Dendritic cell treated with granulocyte-macrophage colony-stimulating factor and Interleukin-4, amounts not matched to agents 40 ng/mL and 50 ng/mL, for 4 days (primary cell): ENCODE measurements around the gene FRMD1.

Source experiments
- H3K27ac Mint-ChIP-seq: one replicate; pipeline ENCODE4 v1.8.0; 2022; ENCODE audit warnings: mild to moderate bottlenecking, mixed read lengths
- H3K27me3 Mint-ChIP-seq: one replicate; pipeline ENCODE4 v1.8.0; 2022; ENCODE audit warnings: mild to moderate bottlenecking, mixed read lengths
- H3K36me3 Mint-ChIP-seq: one replicate; pipeline ENCODE4 v1.8.0; 2022; ENCODE audit warnings: low read depth, mixed read lengths
- H3K4me1 Mint-ChIP-seq: one replicate; pipeline ENCODE4 v1.8.0; 2022; ENCODE audit warnings: low read depth, mixed read lengths
- H3K4me3 Mint-ChIP-seq: one replicate; pipeline ENCODE4 v1.8.0; 2022; ENCODE audit warnings: mild to moderate bottlenecking, moderate library complexity, mixed read lengths
- H3K9me3 Mint-ChIP-seq: one replicate; pipeline ENCODE4 v1.8.0; 2022; ENCODE audit warnings: mixed read lengths
- intact Hi-C: fragments of 100-400 bp; cut with micrococcal nuclease; formaldehyde crosslinking; loops from one replicate; pipeline ENCODE4 v1.15.0; 2022

FRMD1 gene

DNA sequence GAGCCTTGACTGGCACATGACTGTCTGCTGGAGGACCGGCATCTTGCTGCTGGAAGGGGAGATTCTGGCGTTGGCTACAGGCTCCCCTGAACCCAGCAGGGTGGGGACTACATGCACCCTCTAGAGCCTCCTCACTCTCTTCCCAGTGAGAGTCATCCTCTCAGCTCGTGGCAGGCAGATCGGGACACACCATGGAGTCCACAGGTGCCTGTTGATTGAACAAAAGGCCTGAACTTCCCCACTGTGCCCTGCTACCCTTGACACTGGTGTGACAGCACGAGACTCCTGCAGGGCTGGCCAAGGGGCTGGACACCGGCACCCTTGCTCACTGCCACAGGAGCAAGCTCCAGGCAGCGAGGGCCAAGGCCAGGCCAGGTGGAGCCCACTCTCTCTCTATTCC is 8.2 kb downstream of the FRMD1 start:
- no peak overlapping the region for H3K4me3 Mint-ChIP-seq
- H3K27ac Mint-ChIP-seq, result no peak overlapping the region
- H3K36me3 Mint-ChIP-seq, result no peaks in the 10 kb centered on the region
- peaks cover 8% of the 10 kb centered on the region for H3K9me3 Mint-ChIP-seq
- H3K4me1 Mint-ChIP-seq, result no peaks in the 10 kb centered on the region
- intact Hi-C loops, result no loop called here
- no peaks in the 10 kb centered on the region for H3K27me3 Mint-ChIP-seq

DNA sequence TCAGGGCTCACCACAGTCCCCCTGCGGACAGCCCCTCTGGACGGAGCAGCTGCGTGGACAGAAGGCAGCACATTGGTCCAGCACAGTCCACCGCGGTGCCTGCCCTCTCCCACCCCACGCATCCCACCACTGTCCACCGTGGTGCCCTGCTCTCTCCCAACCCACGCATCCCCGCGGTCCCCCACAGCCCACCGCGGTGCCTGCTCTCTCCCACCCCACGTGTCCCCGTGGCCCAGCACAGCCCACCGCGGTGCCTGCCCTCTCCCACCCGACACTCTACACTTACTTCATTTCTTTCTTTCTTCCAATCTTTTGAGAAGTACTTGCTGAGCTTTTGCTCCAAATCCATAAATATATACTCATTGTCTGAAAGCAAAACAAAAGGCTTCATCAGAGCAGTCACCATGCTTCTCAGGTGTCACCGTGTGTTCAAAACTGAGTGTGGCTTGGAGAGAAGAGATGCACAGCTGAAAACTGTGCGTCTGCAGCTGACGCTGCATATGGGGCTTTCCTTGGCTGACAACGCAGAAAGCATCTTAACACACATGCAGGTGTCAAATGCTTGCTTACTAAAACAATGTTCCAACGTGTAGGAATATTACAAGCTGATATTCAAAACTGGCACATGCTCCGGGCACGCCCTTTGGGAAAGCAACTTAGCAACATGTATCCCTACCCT is 11.8 kb downstream of the FRMD1 start:
- Mint-ChIP-seq H3K4me3 (no peak overlapping the region), H3K4me1 (no peaks in the 10 kb centered on the region), H3K36me3 (no peaks in the 10 kb centered on the region), H3K27me3 (no peaks in the 10 kb centered on the region), H3K27ac (no peak overlapping the region), H3K9me3 (peaks cover 8% of the 10 kb centered on the region)
- intact Hi-C loops, result no loop called here

DNA sequence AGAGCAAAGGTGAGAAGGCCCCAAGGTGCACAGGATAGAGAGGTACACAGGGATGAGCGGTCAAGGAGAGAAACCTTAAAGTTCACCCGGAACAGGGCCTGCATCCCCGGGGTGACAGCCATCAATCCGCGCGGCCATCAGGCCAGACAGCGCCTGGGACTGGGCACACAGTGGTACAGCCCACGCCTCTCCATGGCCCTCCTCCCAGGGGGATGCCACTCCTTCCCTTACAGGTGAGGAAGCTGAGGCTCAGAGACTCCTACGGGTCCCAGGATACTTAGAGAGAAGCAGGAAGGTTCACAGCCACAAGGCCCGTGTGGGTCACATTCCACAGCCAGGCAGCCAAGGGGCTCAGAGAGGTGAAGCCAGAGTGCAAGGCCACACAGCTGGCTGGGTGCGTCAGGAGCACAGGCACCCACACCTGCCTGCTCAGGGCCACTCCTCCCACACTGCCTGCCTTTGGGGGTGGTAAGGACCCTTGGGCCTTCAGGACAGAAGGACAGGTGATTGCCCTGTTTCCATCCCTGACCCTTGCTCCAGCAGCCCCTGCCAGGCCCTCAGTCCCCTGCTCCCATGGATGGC is 14.7 kb downstream of the FRMD1 start:
- H3K9me3 Mint-ChIP-seq, result no peaks in the 10 kb centered on the region
- intact Hi-C loops, result no loop called here
- no peaks in the 10 kb centered on the region for H3K27me3 Mint-ChIP-seq

DNA sequence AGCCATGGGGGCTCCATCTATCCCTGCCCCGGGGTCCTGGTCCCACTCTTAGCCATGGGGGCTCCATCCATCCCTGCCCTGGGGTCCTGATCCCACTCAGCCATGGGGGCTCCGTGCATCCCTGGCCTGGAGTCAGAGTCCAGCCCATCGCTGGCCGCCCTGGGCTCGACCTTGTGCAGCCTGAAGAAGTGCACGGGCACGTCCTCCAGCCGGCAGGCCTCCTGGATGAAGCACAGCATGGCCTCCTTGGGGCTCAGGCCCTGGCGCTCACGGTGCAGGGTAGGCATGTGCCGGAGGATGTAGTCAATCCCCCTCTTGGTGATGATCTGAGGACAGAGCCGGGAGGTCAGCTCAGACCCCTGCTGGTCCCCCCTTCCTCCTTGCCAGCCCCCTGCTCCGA is 15.6 kb downstream of the FRMD1 start:
- no peaks in the 10 kb centered on the region for H3K36me3 Mint-ChIP-seq
- no peak overlapping the region for H3K4me3 Mint-ChIP-seq
- H3K4me1 Mint-ChIP-seq, result no peaks in the 10 kb centered on the region
- no peaks in the 10 kb centered on the region for H3K27me3 Mint-ChIP-seq
- intact Hi-C loops, result no loop called here
- no peaks in the 10 kb centered on the region for H3K9me3 Mint-ChIP-seq
- no peak overlapping the region for H3K27ac Mint-ChIP-seq

More for the DNA sequence above, 14.7 kb downstream of the FRMD1 start:
- H3K4me3 Mint-ChIP-seq, result no peak overlapping the region
- H3K27ac Mint-ChIP-seq, result no peak overlapping the region
- no peaks in the 10 kb centered on the region for H3K36me3 Mint-ChIP-seq
- H3K4me1 Mint-ChIP-seq, result no peaks in the 10 kb centered on the region

DNA sequence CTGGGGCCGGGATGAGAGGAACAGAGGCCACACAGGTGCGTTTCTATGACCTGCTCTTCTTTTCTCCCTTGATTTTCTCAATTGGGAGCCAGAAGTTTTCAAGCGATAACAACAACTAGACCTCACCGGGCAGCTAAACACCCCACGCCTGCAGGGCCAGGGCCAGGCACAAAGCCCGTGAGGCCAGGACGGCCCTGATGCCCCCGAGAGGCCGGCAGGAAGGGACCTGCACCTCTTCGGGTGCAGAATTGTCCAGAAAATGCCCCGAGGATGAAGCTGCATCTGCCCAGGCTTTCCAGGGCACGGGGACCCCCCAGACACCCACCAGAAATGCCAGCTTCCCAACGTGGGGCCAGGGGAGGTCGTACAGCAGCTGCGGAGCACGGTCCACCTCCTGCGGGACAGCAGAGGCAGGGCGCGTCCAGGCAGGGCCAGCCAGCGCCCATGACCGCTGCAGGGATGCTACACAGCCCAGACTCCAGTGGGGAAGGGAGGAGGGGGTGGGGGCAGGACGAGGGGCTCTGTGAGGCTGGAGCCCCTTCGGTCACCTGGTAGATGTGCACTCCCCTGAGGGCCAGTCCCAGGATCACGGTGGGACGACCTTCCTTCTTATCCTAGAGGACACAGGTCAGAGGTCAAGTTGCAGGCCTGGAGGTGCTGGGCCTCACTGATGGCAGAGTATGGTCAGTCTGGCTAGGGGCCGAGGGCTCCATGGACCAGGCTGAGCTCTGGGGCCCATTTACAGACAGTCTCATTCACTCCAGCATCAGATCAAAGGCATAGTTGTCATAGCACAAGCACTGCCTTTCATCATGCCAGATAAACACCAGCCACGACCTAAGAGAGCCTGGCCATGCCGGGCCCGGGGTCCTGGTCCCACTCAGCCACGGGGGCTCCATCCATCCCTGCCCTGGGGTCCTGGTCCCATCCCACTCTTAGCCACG is 16.4 kb downstream of the FRMD1 start:
- intact Hi-C loops, result no loop called here
- H3K4me3 Mint-ChIP-seq, result no peak overlapping the region
- no peaks in the 10 kb centered on the region for H3K27me3 Mint-ChIP-seq
- H3K36me3 Mint-ChIP-seq, result no peaks in the 10 kb centered on the region
- H3K9me3 Mint-ChIP-seq, result no peaks in the 10 kb centered on the region
- no peak overlapping the region for H3K27ac Mint-ChIP-seq
- H3K4me1 Mint-ChIP-seq, result no peaks in the 10 kb centered on the region

DNA sequence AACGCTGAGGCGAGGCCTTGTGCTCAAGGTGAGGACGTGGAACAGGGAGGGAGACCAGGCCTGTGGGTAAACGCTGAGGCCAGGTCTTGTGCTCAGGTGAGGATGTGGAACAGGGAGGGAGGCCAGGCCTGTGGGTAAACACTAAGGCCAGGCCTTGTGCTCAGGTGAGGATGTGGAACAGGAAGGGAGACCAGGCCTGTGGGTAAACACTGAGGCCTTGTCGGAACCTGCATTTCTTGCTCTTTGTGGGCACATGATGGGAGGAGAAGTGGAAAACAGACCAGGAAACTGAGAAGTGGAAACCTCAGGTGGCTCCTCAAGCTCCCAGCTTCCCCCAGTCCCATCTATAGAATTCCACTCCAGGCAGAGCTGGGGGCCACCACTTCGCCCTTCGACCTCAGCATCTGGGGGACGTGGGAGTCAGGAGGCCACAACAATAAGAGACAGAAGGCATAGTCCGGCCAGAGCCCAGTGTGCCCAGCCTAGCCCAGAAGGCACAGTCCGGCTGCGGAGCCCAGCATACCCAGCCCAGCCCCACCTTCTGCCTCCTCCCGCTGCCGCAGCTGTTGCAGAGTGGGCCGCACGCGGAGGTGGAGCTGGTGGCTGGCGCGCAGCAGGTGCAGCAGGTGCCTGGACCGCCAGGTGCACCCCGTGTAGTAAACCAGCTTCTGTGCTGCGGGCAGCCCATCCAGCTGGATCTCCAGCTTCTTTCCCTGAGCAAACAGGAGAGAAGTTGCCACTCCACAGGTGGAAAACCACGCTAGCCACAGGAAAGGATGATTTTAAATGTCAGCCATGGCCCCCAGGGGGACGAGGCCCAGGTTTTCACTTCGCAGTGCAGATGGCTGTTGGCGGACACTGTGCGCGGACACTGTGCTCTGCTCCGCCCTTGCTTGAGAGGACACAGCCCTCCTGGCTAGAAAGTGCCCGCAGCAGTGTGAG is 17.5 kb downstream of the FRMD1 start:
- Mint-ChIP-seq H3K36me3 (no peaks in the 10 kb centered on the region), H3K27ac (no peak overlapping the region), H3K4me3 (no peak overlapping the region), H3K4me1 (no peaks in the 10 kb centered on the region), H3K27me3 (no peaks in the 10 kb centered on the region), H3K9me3 (no peaks in the 10 kb centered on the region)
- intact Hi-C loops, result no loop called here

DNA sequence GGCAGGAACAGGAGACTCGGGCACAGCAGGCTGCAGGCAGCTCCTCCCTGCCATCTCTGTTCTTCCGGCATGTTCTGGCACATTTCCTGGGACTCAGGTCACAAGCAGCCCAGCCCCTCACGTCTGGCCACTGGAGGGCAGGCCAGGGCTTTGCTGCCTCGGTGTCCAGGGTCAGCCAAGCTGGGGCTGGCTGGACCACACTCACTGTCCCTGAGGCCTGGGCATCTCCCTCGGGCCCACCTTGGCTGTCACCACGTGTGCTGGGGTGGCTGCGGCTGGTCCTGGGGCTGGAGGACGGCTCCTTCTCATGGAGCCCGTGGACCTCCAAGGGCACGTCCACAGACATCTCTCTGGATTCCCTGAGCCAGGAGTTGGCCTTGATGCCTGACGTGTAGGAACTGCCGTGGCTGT is 18.5 kb downstream of the FRMD1 start:
- no peak overlapping the region for H3K27ac Mint-ChIP-seq
- H3K9me3 Mint-ChIP-seq, result no peaks in the 10 kb centered on the region
- no peak overlapping the region for H3K4me3 Mint-ChIP-seq
- H3K36me3 Mint-ChIP-seq, result no peaks in the 10 kb centered on the region
- H3K4me1 Mint-ChIP-seq, result no peaks in the 10 kb centered on the region
- no peaks in the 10 kb centered on the region for H3K27me3 Mint-ChIP-seq
- intact Hi-C loops, result no loop called here

DNA sequence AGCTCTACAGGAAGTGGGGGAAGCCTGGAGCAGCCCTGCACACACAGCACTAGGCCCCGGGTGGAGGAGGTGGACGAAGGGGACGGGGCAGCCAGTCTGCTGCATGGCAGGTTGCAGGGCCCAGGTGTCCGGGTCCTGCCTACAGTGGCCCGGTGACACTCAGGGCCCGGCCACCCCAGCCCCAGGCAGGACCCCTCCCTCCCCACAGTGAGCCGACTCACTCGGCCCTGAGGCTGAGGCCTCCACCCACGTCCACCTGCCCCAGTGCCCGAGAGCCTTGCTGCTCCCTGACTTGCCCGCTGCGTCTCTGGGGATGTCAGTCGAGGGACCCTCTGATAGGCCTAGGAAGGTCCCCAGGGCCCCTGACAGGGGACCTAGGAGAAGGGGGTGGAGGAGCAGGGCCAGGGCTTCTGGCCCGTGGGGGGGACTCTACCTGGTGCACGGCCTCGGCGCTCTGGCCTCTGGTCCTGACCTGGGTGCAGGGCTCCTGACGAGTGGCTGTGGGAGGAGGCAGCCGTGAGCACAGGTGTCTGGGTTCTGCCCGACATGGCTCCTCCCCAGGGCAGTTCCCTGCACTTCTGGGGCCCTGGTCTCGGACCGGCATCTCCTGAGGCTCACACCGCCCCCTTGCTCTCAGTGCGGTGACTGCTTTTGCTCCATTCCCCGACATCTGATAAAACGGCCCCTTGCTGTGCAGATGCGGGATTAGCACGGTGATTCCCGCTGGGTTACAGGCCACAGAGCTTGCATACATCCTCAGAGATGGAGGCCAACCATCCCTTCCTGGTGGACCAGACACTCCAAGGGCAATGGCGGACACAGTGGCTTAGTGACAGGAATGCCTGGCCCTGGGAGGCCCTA is 20.1 kb downstream of the FRMD1 start:
- H3K36me3 Mint-ChIP-seq, result no peaks in the 10 kb centered on the region
- intact Hi-C loops, result no loop called here
- no peaks in the 10 kb centered on the region for H3K27me3 Mint-ChIP-seq
- no peaks in the 10 kb centered on the region for H3K9me3 Mint-ChIP-seq
- no peak overlapping the region for H3K4me3 Mint-ChIP-seq
- no peak overlapping the region for H3K27ac Mint-ChIP-seq
- H3K4me1 Mint-ChIP-seq, result no peaks in the 10 kb centered on the region

DNA sequence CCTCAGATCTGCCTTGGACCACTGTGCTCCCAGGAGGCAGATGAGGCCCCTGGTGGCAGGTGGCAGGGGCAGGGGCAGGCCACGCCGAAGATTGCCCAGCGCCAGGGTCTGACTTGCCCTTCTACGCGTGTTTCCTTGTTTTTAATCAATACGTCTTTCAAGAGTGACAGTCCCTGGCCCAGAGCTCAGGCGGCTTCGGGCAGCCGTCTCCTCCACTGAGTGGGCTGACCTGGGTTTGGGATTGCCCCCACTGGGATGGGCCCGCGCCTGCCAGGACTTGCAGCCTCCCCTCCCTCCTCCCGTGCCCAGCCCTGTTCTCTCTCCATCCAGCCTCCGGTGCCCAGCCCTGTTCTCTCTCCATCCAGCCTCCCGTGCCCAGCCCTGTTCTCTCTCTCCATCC is 21.2 kb downstream of the FRMD1 start:
- Mint-ChIP-seq H3K27me3 (no peaks in the 10 kb centered on the region), H3K9me3 (no peaks in the 10 kb centered on the region), H3K4me1 (no peaks in the 10 kb centered on the region), H3K36me3 (no peaks in the 10 kb centered on the region), H3K27ac (no peak overlapping the region), H3K4me3 (no peak overlapping the region)
- intact Hi-C loops, result no loop called here

DNA sequence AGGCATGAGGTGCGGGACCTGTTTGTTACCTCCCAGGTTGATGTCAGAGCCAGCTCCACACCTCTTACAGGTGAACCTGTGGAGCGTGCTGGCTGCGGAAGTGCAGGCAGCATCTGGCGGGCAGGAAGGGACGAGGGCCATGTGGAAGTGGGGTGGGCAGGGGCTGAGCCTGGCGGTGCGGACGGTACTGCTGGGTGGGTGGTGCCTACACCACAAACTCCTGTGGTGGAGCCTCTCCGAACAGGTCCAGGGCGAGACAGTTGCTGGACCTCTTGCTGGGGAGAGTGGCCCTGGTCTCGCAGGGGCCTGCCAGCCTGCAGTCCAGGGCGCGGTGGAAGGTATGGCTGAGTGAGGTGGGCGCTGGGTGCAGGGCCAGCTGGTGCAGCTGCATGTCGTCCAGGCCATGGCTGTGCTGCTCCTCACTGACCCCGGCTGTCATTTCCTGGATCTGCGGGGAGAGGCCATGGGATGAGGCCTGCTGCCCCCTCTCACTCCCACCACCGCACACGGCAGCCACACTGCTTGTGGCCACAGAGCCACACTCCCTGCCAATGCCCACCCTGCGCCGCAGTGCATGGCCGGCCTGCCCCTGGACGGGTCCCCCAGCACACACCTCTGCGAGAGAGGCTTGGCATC is 22.0 kb downstream of the FRMD1 start:
- Mint-ChIP-seq H3K9me3 (no peaks in the 10 kb centered on the region), H3K4me3 (no peak overlapping the region), H3K27me3 (no peaks in the 10 kb centered on the region), H3K4me1 (no peaks in the 10 kb centered on the region), H3K36me3 (no peaks in the 10 kb centered on the region), H3K27ac (no peak overlapping the region)
- intact Hi-C loops, result no loop called here

DNA sequence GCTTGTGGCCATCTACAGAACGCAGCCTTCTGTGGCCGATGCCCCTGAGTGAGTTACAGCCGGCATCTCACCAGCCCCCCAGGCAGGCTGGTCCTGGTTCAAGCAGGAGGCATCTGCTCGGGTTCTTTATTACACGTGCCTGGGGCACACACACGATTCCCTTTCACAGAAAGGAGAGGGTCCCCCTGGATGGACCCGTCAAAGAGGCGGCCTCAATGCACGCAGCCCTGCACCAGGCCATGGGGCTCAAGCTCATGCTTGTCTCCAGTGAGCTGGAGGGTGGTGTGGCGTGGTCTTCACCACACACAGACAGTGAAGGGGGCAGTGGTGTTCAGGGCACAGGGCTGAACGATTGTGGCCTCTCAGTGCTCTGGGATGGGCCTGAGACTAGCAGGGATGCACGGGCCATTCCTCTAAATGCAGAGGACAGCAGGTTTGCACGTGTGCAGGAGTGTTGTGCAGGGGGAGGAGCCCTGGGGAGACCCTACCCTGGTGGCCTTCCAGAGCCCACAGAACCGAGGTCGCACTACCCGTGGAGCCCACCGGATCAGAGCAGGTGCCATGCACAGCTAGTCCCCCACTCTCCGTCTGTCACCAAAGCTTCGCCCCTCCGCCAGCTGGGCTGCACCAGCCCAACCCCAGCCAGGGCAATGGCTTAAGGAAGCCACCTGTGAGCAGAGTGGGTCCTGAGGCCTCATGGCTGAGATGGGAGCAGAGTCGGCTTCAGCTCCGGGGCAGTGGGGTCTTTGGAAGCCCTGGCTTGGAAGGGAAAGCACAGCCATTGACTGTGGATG is 23.1 kb downstream of the FRMD1 start:
- Mint-ChIP-seq H3K4me3 (no peak overlapping the region), H3K9me3 (no peaks in the 10 kb centered on the region), H3K36me3 (no peaks in the 10 kb centered on the region), H3K4me1 (no peaks in the 10 kb centered on the region), H3K27me3 (no peaks in the 10 kb centered on the region), H3K27ac (no peak overlapping the region)
- intact Hi-C loops, result no loop called here
